ENCODE data around the gene GDF11.
"Not testable (repeated sequence)": the region's sequence is repeated elsewhere in the genome, so short reads cannot be mapped to it uniquely, and the experiment has no call there.

GDF11 gene

GRCh38 chr12:55755246-55755645 lies 12.3 kb downstream of the GDF11 start:
- H3K4me3 ChIP-seq (ENCODE audit: low read depth, low read length), result no peak overlapping the region
- no peak for DNase-seq (ENCODE audit: low read depth)
- TF ChIP-seq CTCF (IDR thresholded peaks at IDR 0.05; ENCODE audit: low read depth, low read length) (no peak), MYC (IDR thresholded peaks at IDR 0.05; ENCODE audit: low read depth, low read length) (no peak), MAX (IDR thresholded peaks at IDR 0.05; ENCODE audit: low read depth, low read length) (no peak), POLR2A (IDR thresholded peaks at IDR 0.05; ENCODE audit: extremely low read depth, insufficient read length) (no peak)

GRCh38 chr12:55757701-55758100 lies 14.8 kb downstream of the GDF11 start:
- DNase-seq (ENCODE audit: low read depth), result no peak
- no peak for TF ChIP-seq POLR2A (IDR thresholded peaks at IDR 0.05; ENCODE audit: extremely low read depth, insufficient read length)
- TF ChIP-seq CTCF (IDR thresholded peaks at IDR 0.05; ENCODE audit: low read depth, low read length), result no peak
- TF ChIP-seq MYC (IDR thresholded peaks at IDR 0.05; ENCODE audit: low read depth, low read length), result no peak
- TF ChIP-seq MAX (IDR thresholded peaks at IDR 0.05; ENCODE audit: low read depth, low read length), result no peak
- H3K4me3 ChIP-seq (ENCODE audit: low read depth, low read length), result no peak overlapping the region

GRCh38 chr12:55758575-55758974 lies 15.7 kb downstream of the GDF11 start:
- DNase-seq (ENCODE audit: low read depth); H3K4me3 ChIP-seq (ENCODE audit: low read depth, low read length): not testable (repeated sequence)

DNA sequence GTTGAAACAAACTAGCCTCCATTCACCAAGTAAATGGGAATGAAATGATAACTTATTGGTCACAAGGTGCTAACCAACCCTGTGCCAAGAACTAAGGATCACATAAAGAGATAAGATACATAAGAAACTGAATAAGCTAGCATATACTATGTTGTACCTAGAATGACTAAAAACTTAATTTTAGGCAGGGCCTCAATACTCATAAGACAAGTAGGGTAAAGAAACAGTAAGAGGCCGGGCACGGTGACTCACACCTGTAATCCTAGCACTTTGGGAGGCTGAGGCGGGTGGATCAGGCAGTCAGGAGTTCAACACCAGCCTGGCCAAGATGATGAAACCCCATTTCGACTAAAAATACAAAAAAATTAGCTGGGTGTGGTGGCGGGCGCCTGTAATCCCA lies 17.7 kb downstream of the GDF11 start:
- no peak for TF ChIP-seq MYC (IDR thresholded peaks at IDR 0.05; ENCODE audit: low read depth, low read length)
- TF ChIP-seq POLR2A (IDR thresholded peaks at IDR 0.05; ENCODE audit: extremely low read depth, insufficient read length), result no peak
- no peak overlapping the region for H3K4me3 ChIP-seq (ENCODE audit: low read depth, low read length)
- no peak for DNase-seq (ENCODE audit: low read depth)

DNA sequence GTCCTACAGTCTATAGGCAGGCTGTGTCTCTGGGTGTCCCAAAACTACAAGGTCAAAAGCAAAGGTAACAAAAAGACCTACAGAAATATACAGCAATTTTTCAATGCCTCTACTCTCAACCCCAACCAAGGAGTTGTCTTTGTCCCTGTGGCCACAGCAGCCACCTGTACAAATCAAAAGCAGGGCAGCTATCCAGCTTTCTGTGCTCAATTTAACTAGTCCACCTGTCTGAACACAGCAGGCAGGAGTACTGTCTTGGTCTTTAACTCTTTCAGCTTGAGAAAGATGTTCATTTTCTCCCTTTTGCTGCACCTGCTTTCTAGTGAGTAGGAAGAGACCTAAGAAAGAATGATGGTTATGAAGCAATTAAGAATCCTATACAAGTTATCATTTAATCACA lies 19.7 kb downstream of the GDF11 start:
- DNase-seq (ENCODE audit: low read depth), result no peak
- H3K4me3 ChIP-seq (ENCODE audit: low read depth, low read length), result no peak overlapping the region
- TF ChIP-seq POLR2A (IDR thresholded peaks at IDR 0.05; ENCODE audit: extremely low read depth, insufficient read length), result no peak
- no peak for TF ChIP-seq MYC (IDR thresholded peaks at IDR 0.05; ENCODE audit: low read depth, low read length)
- TF ChIP-seq MAX (IDR thresholded peaks at IDR 0.05; ENCODE audit: low read depth, low read length), result no peak

GRCh38 chr12:55765736-55766290 lies 22.9 kb downstream of the GDF11 start:
- H3K4me3 ChIP-seq (ENCODE audit: low read depth, low read length), result no peak overlapping the region
- no peak for DNase-seq (ENCODE audit: low read depth)
- TF ChIP-seq MYC (IDR thresholded peaks at IDR 0.05; ENCODE audit: low read depth, low read length), result no peak
- no peak for TF ChIP-seq POLR2A (IDR thresholded peaks at IDR 0.05; ENCODE audit: extremely low read depth, insufficient read length)
- no peak for TF ChIP-seq MAX (IDR thresholded peaks at IDR 0.05; ENCODE audit: low read depth, low read length)
- TF ChIP-seq CTCF (IDR thresholded peaks at IDR 0.05; ENCODE audit: low read depth, low read length), result no peak

GRCh38 chr12:55767156-55767555 lies 24.2 kb downstream of the GDF11 start:
- DNase-seq (ENCODE audit: low read depth), result no peak
- TF ChIP-seq CTCF (IDR thresholded peaks at IDR 0.05; ENCODE audit: low read depth, low read length) (no peak), MAX (IDR thresholded peaks at IDR 0.05; ENCODE audit: low read depth, low read length) (no peak), POLR2A (IDR thresholded peaks at IDR 0.05; ENCODE audit: extremely low read depth, insufficient read length) (no peak), MYC (IDR thresholded peaks at IDR 0.05; ENCODE audit: low read depth, low read length) (no peak)
- no peak overlapping the region for H3K4me3 ChIP-seq (ENCODE audit: low read depth, low read length)

All from NB4 (cell line).